ENCODE results near the gene TMX4. TPM values are rescaled to one million over a fixed set of nuclear protein-coding genes. Genes with fewer than 3 reads are reported as not detected.

Gene TMX4
- total and polyA plus RNA-seq, 2 donors (not counting 3 experiments of a cell fraction or from before 2014, with no cell fraction given): 6.5 to 30.3 TPM

DNA sequence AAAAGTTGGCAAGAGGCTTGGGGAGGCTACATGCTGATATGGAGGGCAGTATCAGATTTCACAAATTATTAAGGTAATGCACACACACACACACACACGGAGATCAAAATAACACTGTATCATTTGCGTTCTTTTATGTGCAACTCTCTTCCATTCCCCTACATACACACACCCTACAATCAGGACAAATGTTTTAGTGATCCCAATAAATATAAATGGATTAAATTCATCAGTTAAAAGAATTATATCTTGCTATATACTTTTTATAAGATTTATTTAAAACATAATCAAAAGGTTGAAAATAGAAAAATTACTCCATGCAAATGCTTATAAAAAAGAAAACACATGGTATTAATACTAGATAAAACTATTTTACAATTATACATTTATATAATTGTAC is 25.9 kb downstream of the TMX4 start:
- H3K4me3 ChIP-seq (replicated peaks in 1 of 3; ENCODE audit: insufficient read depth in 1 of 3, low read depth in 1 of 3, low read length in 3 of 3): no peak overlapping the region
- H3K4me2 ChIP-seq (ENCODE audit: insufficient read depth, low read length): no peak overlapping the region
- intact Hi-C loops (cut with micrococcal nuclease): no loop called here
- no peaks in the 10 kb centered on the region for H4K20me1 ChIP-seq (replicated peaks; ENCODE audit: control insufficient read depth, extremely low read depth, insufficient read depth, low read length)
- H3K9me1 ChIP-seq (replicated peaks; ENCODE audit: control insufficient read depth, extremely low read depth, insufficient read depth, low read length): no peaks in the 10 kb centered on the region
- FAIRE-seq (no peak), DNase-seq (ENCODE audit: low read depth, low spot score) (no peak)
- TF ChIP-seq, protein P1, sequence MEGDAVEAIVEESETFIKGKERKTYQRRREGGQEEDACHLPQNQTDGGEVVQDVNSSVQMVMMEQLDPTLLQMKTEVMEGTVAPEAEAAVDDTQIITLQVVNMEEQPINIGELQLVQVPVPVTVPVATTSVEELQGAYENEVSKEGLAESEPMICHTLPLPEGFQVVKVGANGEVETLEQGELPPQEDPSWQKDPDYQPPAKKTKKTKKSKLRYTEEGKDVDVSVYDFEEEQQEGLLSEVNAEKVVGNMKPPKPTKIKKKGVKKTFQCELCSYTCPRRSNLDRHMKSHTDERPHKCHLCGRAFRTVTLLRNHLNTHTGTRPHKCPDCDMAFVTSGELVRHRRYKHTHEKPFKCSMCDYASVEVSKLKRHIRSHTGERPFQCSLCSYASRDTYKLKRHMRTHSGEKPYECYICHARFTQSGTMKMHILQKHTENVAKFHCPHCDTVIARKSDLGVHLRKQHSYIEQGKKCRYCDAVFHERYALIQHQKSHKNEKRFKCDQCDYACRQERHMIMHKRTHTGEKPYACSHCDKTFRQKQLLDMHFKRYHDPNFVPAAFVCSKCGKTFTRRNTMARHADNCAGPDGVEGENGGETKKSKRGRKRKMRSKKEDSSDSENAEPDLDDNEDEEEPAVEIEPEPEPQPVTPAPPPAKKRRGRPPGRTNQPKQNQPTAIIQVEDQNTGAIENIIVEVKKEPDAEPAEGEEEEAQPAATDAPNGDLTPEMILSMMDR (IDR thresholded peaks at IDR 0.05; ENCODE audit: extremely low read depth in 1 of 2, insufficient read depth in 1 of 2, low read depth in 1 of 2, low read length in 2 of 2): no peak
- TF ChIP-seq MYC (IDR thresholded peaks at IDR 0.05; ENCODE audit: low read depth, low read length) (no peak), POLR2AphosphoS5 (IDR thresholded peaks at IDR 0.05; ENCODE audit: insufficient read depth, low read depth, low read length) (no peak)
- H3K9ac ChIP-seq (replicated peaks; ENCODE audit: extremely low read depth, insufficient read depth, low read length): no peak overlapping the region
- POLR2A ChIA-PET: no interaction called here
- no peaks in the 10 kb centered on the region for H3K27me3 ChIP-seq (ENCODE audit: control insufficient read depth in 2 of 2, insufficient read depth in 2 of 2, low read length in 2 of 2)
- H3K79me2 ChIP-seq (ENCODE audit: control insufficient read depth, insufficient read depth, low read length): no peaks in the 10 kb centered on the region
- CTCF ChIA-PET: interaction anchor here (1.6 kb wide), 1 partner anchor 58 kb away, joined by 5 read pairs; no protein-coding TSS in a partner anchor
- dilution Hi-C loops (cut with MboI; ENCODE audit: extremely low pct_ligation_motif_present, low sequenced_read_pairs): no loop called here
- H3K36me3 ChIP-seq (ENCODE audit: control insufficient read depth in 2 of 2, extremely low read depth in 1 of 2, insufficient read depth in 2 of 2, low read length in 2 of 2): peaks cover 0 to 2% of the 10 kb centered on the region in 2 experiments
- no peaks in the 10 kb centered on the region for H3K9me3 ChIP-seq (replicated peaks; ENCODE audit: control insufficient read depth, insufficient read depth, low read length)
- no peaks in the 10 kb centered on the region for H3K4me1 ChIP-seq (ENCODE audit: control insufficient read depth, extremely low read depth, insufficient read depth, low read length)
- no peak overlapping the region for H3K27ac ChIP-seq (ENCODE audit: insufficient read depth, low read depth, low read length)
- BruUV-seq (replicated peaks): no TSS peak
- no peak overlapping the region for H2AFZ ChIP-seq (ENCODE audit: low read depth, low read length)

DNA sequence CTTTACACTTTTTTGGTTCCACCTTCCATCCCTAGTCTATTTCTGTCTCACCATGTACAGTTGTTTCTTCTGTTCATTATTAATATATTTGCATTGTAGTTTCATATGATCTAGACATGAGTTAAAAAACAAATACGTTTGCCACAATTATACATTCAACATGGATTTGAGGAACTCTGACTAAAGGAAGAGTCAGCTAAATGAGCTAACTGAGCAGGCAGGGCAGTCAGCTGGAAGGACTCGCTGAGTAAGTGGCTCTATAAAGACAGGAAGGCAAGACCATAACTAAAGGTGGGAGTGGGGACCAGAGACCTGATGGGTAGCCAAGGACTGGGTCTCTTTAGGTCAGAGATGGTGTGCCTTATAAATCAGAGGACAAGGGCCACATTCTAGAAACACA is 26.3 kb downstream of the TMX4 start:
- Histone ChIP-seq H3K9me3 (replicated peaks; ENCODE audit: control insufficient read depth, insufficient read depth, low read length) (no peaks in the 10 kb centered on the region), H2AFZ (ENCODE audit: low read depth, low read length) (no peak overlapping the region), H3K9me1 (replicated peaks; ENCODE audit: control insufficient read depth, extremely low read depth, insufficient read depth, low read length) (no peaks in the 10 kb centered on the region), H4K20me1 (replicated peaks; ENCODE audit: control insufficient read depth, extremely low read depth, insufficient read depth, low read length) (no peaks in the 10 kb centered on the region), H3K27me3 (ENCODE audit: control insufficient read depth in 2 of 2, insufficient read depth in 2 of 2, low read length in 2 of 2) (no peaks in the 10 kb centered on the region), H3K27ac (ENCODE audit: insufficient read depth, low read depth, low read length) (no peak overlapping the region), H3K36me3 (ENCODE audit: control insufficient read depth in 2 of 2, extremely low read depth in 1 of 2, insufficient read depth in 2 of 2, low read length in 2 of 2) (no peaks in the 10 kb centered on the region), H3K9ac (replicated peaks; ENCODE audit: extremely low read depth, insufficient read depth, low read length) (no peak overlapping the region), H3K4me3 (replicated peaks in 1 of 3; ENCODE audit: insufficient read depth in 1 of 3, low read depth in 1 of 3, low read length in 3 of 3) (no peak overlapping the region), H3K4me1 (ENCODE audit: control insufficient read depth, extremely low read depth, insufficient read depth, low read length) (no peaks in the 10 kb centered on the region), H3K79me2 (ENCODE audit: control insufficient read depth, insufficient read depth, low read length) (no peaks in the 10 kb centered on the region), H3K4me2 (ENCODE audit: insufficient read depth, low read length) (no peak overlapping the region)
- POLR2A ChIA-PET: no interaction called here
- CTCF ChIA-PET: interaction anchor here (1.1 to 1.6 kb wide), 3 partner anchors 13 to 728 kb away, joined by 4 to 5 read pairs (median 4); no protein-coding TSS in a partner anchor
- DNase-seq (ENCODE audit: low read depth, low spot score) (no peak), FAIRE-seq (no peak)
- no peak for TF ChIP-seq JUN (IDR thresholded peaks at IDR 0.05; ENCODE audit: borderline replicate concordance, insufficient read depth, insufficient read length, low read depth)
- TF ChIP-seq, protein P1 (IDR thresholded peaks at IDR 0.05; ENCODE audit: extremely low read depth in 1 of 2, insufficient read depth in 1 of 2, low read depth in 1 of 2, low read length in 2 of 2): no peak
- no peak for TF ChIP-seq EZH2 (IDR thresholded peaks at IDR 0.05; ENCODE audit: borderline replicate concordance, low read depth, low read length, severe bottlenecking)
- TF ChIP-seq, protein P2, sequence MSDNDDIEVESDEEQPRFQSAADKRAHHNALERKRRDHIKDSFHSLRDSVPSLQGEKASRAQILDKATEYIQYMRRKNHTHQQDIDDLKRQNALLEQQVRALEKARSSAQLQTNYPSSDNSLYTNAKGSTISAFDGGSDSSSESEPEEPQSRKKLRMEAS (IDR thresholded peaks at IDR 0.05; ENCODE audit: insufficient read depth, insufficient read length): no peak
- TF ChIP-seq MYC (IDR thresholded peaks at IDR 0.05; ENCODE audit: low read depth, low read length): no peak
- TF ChIP-seq POLR2AphosphoS5 (IDR thresholded peaks at IDR 0.05; ENCODE audit: insufficient read depth, low read depth, low read length): no peak
- intact Hi-C loops (cut with micrococcal nuclease): no loop called here
- BruUV-seq (replicated peaks): no TSS peak
- dilution Hi-C loops (cut with MboI; ENCODE audit: extremely low pct_ligation_motif_present, low sequenced_read_pairs): no loop called here

All from endothelial cell of umbilical vein (primary cell).